Stimulated activated naive CD4-positive, alpha-beta T cell treated with Interleukin-2 at 50 U/mL for 16 hours (primary cell): Measurements from ENCODE around the gene SH2D3C.

ENCODE experiments used
- DNase-seq: peaks from one replicate; lab custom pipeline; 2025; lab: John Stamatoyannopoulos, UW

Gene SH2D3C

GRCh38 chr9:127715470-127716337 is 62.8 kb downstream of the SH2D3C start, which contains the start of the genes PTRH1 and TTC16:
Gene PTRH1, minus strand, starts transcription at chr9:127715663. Its CDS starts 24 bp downstream, at chr9:127715639.
Gene TTC16, plus strand, starts transcription at chr9:127716079. Its CDS starts 67 bp downstream, at chr9:127716146.
- peak; percentile 98 for DNase-seq

- no peak for DNase-seq
These were observed 63.5 kb downstream of the SH2D3C start for GRCh38 chr9:127714951-127715469.

DNA sequence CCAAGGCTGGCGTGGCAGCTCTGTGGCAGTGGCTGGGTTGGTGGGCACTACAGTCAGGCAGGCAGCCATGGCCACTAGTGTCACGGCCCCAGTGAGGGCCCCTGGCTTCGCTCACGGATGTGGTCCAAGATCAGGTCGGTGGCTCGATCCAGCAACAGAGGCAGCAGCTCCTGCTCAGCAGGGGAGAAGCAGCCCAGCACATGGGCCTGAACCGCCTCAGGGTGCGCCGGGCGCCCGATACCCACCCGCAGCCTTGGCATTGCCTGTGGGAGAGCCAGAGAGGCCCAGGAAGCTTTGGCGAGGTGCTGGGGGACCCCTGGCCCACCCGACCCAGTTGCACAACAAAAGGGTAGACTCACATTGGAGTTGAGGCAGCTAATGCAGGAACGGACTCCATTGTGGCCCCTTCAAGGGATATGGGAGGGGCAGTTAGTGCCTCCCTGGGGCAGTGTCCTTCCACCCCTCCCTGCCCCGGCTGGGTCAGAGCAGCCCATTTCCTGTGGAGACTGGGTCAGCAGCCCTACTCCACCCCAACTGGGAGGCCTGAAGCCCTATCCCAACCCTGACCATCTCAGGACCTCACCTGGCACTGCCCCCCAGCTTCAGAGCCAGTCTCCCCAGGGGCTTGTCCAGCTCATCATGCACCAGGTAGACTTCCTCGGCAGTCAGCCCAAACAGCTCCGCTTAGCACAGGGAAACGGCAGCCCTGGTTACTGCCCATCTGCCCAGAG is 64.3 kb downstream of the SH2D3C start:
- DNase-seq = no peak

DNA sequence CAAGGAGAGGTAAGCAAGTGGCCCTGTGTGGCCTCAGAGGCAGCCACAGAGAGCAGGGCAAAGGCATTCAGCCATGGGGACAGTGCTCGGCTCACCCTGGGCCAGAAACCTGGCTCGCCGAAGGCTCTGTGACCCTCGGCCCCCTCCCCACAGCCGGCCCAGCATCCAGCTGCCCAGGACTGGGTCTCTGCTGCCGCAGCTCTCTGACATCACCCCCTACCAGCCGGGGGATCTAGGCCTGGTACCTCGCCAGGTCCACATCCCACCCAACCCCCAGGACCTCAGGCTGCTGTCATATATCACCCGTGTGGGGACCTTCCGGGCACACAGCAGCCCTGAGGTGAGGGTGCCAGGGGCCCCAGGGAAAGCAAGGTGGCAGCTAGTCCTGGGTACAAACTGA is 65.6 kb downstream of the SH2D3C start:
- DNase-seq = no peak

DNA sequence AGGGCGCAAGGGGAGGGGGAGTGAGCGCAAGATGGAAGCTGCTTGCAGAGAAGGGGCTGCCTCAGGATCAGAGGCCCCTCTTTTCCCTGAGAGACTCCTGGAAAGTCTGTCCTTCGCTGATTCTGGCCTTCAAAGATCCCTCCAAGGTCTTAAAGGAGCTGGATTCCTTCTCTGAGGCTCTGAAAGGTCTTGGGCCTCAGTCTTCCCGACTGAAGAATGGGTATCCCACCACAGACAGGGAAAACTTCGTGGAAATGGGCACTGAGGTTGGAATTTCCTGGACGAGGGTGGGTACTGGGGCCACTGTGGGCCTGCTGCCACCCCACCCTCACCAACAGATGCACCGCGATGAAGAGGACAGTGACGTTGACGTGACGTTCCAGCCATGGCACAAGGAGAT is 66.1 kb downstream of the SH2D3C start:
- DNase-seq = no peak

- DNase-seq = no peak
These were observed 66.6 kb downstream of the SH2D3C start for GRCh38 chr9:127711831-127712274.

DNA sequence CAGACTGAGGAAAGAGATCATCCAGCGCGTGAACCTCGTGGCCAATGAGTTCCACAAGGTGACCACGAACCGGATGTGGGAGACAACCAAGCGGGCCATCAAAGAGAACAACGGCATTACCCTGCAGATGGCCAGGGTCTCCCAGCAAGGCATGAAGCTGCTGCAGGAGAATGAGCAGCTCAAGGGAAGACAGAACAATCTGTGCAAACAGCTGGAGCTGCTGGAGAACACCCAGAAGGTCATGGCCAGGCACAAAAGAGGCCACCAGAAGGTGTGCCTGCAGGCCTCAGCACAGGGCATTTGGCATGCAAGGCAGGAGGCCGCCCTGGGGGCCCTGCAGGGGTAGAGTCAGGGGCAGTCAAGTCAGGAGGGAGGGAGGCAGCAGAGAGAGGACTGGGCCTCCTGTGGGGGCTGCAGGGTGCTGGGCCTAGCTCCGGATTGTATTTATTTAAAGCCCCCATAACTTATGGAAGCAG is 67.2 kb downstream of the SH2D3C start:
- no peak for DNase-seq

GRCh38 chr9:127710204-127710783 is 68.2 kb downstream of the SH2D3C start:
- DNase-seq = no peak

DNA sequence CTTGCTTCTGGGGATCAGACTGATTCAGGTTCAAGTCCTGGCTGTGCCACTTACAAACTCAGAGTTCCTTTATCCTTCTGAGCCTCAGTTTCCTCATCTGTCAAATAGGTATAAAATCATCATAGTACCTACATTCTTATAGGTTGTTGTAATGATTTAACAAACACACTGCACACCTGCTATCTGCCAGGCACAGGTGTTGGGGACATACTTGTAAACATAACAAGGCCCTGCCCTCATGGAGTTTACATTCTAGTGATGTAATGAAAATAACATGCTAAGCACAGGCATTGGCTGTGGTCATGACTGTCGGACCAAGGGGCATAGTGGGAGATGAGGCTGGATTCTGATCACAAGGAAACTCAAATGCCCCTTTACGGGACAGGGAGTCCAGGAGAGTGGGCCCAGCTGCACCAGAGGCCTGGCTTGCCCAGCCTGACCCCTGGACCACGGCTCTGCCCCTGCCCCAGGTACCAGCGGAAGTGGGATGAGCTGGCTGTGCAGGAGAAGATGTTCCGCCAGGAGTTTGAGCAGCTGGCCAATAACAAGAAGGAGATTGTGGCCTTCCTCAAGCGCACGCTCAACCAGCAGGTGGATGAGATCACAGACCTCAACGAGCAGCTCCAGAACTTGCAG is 69.4 kb downstream of the SH2D3C start:
- no peak for DNase-seq

DNA sequence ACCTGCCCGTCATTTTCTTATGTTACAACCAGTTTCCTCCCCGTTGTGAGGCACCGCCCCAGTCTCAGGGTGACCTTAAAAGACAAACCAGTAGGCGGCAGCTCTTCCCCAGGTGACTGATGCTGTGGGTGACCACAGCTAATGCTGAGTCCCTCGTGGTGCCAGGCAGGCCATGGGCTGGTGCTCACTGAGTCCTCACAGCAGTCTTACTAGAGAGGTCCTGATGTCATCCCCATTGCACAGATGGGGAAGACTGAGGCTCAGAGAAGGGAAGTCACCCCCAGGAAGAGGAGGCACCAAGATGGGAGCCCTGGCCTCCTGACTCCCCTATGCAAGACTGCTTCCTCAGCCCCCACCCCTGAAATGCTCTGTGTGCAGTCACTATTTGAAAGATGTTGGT is 70.7 kb downstream of the SH2D3C start:
- DNase-seq = peak; percentile 22

DNA sequence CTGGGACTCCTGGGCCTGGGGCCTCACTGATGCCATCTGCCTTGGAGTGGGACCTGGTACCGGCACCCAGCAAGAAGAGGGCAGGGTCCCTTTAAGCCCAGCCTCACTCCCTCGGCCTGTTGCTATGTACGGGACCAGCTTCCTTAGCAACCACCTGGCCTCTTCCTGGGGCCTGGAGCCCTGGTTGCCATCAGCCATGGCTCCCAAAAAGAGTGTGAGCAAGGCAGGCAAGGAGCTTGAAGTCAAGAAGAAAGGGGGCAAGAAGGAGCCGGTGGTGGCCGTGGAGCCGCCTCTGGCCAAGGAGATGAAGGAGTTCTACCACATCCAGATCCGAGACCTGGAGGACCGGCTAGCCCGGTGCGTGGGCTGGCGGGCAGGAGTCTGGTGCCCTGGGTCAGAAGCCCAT is 71.6 kb downstream of the SH2D3C start, which contains the start of gene CFAP157:
Gene CFAP157, plus strand, starts transcription at position 153 of the 406 bp plus-strand sequence. Its CDS starts 44 bp downstream, at position 197.
- DNase-seq = no peak

GRCh38 chr9:127705577-127706379 is 72.7 kb downstream of the SH2D3C start:
- DNase-seq = no peak

- DNase-seq = no peak
These were observed 75.0 kb downstream of the SH2D3C start for GRCh38 chr9:127703289-127703946.

DNA sequence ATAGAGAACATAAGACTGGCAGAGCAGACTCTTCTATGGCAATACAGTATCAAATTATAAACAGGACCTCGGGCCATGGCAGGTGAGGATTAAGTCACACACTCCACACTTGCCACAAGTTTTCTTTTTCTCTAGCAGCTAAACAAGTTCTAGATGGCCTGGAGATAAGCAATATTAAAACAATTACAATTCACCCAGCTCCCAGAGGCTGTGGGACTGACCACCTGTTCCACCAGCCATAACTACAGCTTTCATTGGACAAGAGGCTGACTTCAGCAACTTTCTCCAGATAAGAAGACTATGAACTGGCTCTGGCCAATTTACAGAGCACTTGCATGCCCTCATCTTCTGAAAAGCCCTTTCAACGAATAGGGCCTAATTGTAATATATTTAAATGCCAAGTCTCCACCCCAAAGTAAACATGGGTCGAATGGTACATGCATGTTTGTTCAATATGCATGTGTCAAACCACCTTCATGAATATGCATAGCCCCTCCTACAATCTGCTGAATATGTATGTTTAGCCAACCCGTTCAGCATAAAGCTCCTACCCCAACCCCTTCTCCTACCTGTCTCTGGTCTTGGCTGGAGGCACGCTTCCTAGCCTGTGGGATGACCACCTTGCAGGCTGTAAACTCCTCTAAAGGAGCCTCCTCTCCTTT is 77.7 kb downstream of the SH2D3C start:
- DNase-seq = no peak

- DNase-seq = no peak
These were observed 78.3 kb downstream of the SH2D3C start for GRCh38 chr9:127700140-127700539.

DNA sequence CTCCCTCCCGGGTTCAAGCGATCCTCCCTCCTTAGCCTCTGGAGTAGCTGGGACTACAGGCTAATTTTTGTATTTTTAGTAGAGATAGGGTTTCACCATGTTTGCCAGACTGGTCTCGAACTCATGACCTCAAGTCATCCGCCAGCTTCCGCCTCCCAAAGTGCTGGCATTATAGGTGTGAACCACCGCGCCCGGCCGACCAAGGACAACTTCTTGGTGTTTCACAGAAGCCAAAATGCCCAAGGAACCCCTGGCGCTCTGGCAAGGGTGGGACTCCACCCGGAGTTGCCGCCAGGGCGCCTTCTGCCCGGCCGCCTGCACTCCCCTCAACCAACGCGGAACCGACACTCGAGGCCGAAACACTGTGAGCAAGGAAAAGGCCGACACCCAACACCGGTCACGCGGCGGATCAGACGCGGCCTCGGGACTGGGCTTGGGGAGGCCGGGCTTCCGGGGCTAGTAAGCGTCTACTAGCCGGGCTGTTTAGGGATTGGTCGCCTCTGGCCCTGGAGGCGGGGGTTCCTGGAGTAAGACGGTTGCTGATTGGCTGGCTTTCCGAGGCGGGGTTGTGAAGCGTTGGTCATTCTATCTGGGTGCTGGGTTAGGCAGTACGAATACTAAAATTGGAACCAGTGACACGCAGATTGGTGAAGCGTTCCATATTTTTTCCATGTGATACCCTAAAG is 79.3 kb downstream of the SH2D3C start:
- peak; percentile 87 for DNase-seq

DNA sequence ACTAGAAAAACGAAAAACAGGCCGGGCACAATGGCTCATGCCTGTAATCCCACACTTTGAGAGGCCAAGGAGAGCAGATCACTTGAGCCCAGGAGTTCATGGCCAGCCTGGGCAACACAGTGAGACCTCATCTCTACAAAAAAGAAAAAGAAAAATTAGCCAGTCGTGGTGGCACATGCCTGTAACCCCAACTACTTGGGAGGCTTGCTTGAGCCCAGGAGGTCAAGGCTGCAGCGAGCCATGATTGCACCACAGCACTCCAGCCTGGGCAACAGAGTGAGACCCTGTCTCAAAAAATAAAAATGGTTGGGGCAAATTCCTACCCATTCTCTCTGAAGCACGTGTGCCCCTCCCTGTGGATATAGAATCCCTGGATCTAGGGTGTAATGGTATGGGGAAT is 80.1 kb downstream of the SH2D3C start:
- DNase-seq = no peak

- no peak for DNase-seq
These were observed 80.9 kb downstream of the SH2D3C start for GRCh38 chr9:127697575-127697974.
